IMR-90 (cell line): ENCODE results near the gene EGFL7. TPM values are rescaled to one million over a fixed set of nuclear protein-coding genes. Genes with fewer than 3 reads are reported as not detected.

Source experiments
- ATAC-seq: fragments of 200-7000 bp; cut with Tn5 transposase; 2 replicates; pipeline ENCODE4 v1.9.1; 2020; ENCODE audit warnings: low read depth, mild to moderate bottlenecking, moderate library complexity
- BruUV-seq: library from RNA; stranded (reverse); fragments of 400-500 nt; replicated peaks from 2 replicates; lab custom pipeline; 2021; lab: Mats Ljungman, UMichigan
- CTCF ChIA-PET: fragments of 300-600 bp; formaldehyde crosslinking; extraction: SDS; loops from one replicate; lab custom pipeline; 2021; ENCODE audit warnings: antibody characterized with exemption; lab: Yijun Ruan, JAX
- POLR2A ChIA-PET: fragments of 300-600 bp; sonication (Branson Sonifier 250); formaldehyde crosslinking; loops from one replicate; lab custom pipeline; 2022; ENCODE audit warnings: antibody characterized with exemption; ENCODE audit not compliant: unreplicated experiment; lab: Charles Lee
- DNase-seq: peaks from one replicate; pipeline ENCODE4 v3.0.0; 2013
- H2AFZ ChIP-seq: replicated peaks from 2 replicates; pipeline ENCODE3; 2013; ENCODE audit warnings: low read length, mild to moderate bottlenecking; ENCODE audit not compliant: poor library complexity
- H2AK5ac ChIP-seq: 2 replicates; pipeline ENCODE4 v1.6.1; 2013; ENCODE audit warnings: low read depth, low read length, inconsistent platforms
- H2AK9ac ChIP-seq: replicated peaks from 2 replicates; pipeline ENCODE3; 2013; ENCODE audit warnings: mild to moderate bottlenecking, low read depth, low read length, moderate library complexity; ENCODE audit not compliant: poor library complexity
- H2BK120ac ChIP-seq: 2 replicates; pipeline ENCODE4 v1.6.1; 2013; ENCODE audit warnings: low read depth, low read length, inconsistent platforms
- H2BK15ac ChIP-seq: 3 replicates; pipeline ENCODE4 v1.6.1; 2013; ENCODE audit warnings: low read depth, low read length, inconsistent platforms
- H2BK20ac ChIP-seq: 2 replicates; pipeline ENCODE4 v1.6.1; 2013; ENCODE audit warnings: low read depth, mild to moderate bottlenecking, inconsistent platforms, low read length, moderate library complexity
- H2BK5ac ChIP-seq: 2 replicates; pipeline ENCODE4 v1.6.1; 2013; ENCODE audit warnings: mild to moderate bottlenecking, low read depth, low read length, inconsistent platforms; ENCODE audit not compliant: poor library complexity, severe bottlenecking
- H3K14ac ChIP-seq: replicated peaks from 2 replicates; pipeline ENCODE4 v1.6.1; 2013; ENCODE audit warnings: low read depth, low read length, inconsistent platforms
- H3K18ac ChIP-seq: 2 replicates; pipeline ENCODE4 v1.6.1; 2013; ENCODE audit warnings: low read depth, low read length, control low read depth
- H3K23ac ChIP-seq: 2 replicates; pipeline ENCODE4 v1.6.1; 2013; ENCODE audit warnings: low read depth, low read length, inconsistent platforms
- H3K27ac ChIP-seq: 2 replicates; pipeline ENCODE4 v1.5.1; 2013; ENCODE audit warnings: mild to moderate bottlenecking, control low read depth, low read length; ENCODE audit not compliant: insufficient read depth
- H3K27me3 ChIP-seq: 2 replicates; pipeline ENCODE4 v1.6.1; 2013; ENCODE audit warnings: low read length; ENCODE audit not compliant: control insufficient read depth, insufficient read depth
- H3K36me3 ChIP-seq: 2 replicates; pipeline ENCODE4 v1.6.1; 2013; ENCODE audit warnings: low read length, mixed read lengths; ENCODE audit not compliant: control insufficient read depth, insufficient read depth
- H3K4ac ChIP-seq: 2 replicates; pipeline ENCODE4 v1.6.1; 2013; ENCODE audit warnings: low read depth, low read length, inconsistent platforms
- H3K4me1 ChIP-seq: 2 replicates; pipeline ENCODE4 v1.6.1; 2013; ENCODE audit warnings: low read length, mixed read lengths; ENCODE audit not compliant: control insufficient read depth, insufficient read depth
- H3K4me2 ChIP-seq: 2 replicates; pipeline ENCODE4 v1.6.1; 2013; ENCODE audit warnings: low read depth, mild to moderate bottlenecking, control low read depth, low read length, moderate library complexity
- H3K4me3 ChIP-seq: 2 replicates; pipeline ENCODE4 v1.5.1; 2013; ENCODE audit warnings: low read depth, mild to moderate bottlenecking, control low read depth, low read length, moderate library complexity; ENCODE audit not compliant: insufficient read depth
- H3K56ac ChIP-seq: 2 replicates; pipeline ENCODE4 v1.6.1; 2013; ENCODE audit warnings: low read length, inconsistent platforms; ENCODE audit not compliant: insufficient read depth; ENCODE audit errors: extremely low read depth
- H3K79me1 ChIP-seq, 2 experiments: 2 replicates each; pipeline ENCODE4 v1.6.1; 2013; ENCODE audit warnings: low read length in 2 of 2, inconsistent platforms in 1 of 2, low read depth in 1 of 2
- H3K9ac ChIP-seq: 2 replicates; pipeline ENCODE4 v1.6.1; 2013; ENCODE audit warnings: low read depth, low read length, control low read depth
- H3K9me1 ChIP-seq: 2 replicates; pipeline ENCODE4 v1.6.1; 2013; ENCODE audit warnings: low read length, inconsistent platforms; ENCODE audit not compliant: insufficient read depth
- H3K9me3 ChIP-seq: 2 replicates; pipeline ENCODE4 v1.6.1; 2013; ENCODE audit warnings: low read length; ENCODE audit not compliant: control insufficient read depth, insufficient read depth
- H4K20me1 ChIP-seq: 2 replicates; pipeline ENCODE4 v1.6.1; 2013; ENCODE audit warnings: low read length, inconsistent platforms; ENCODE audit not compliant: insufficient read depth
- H4K5ac ChIP-seq: 2 replicates; pipeline ENCODE4 v1.6.1; 2013; ENCODE audit warnings: mild to moderate bottlenecking, low read depth, low read length, control low read depth
- H4K8ac ChIP-seq, 2 experiments: 2 replicates each; pipeline ENCODE4 v1.6.1; 2013; ENCODE audit warnings: low read depth in 2 of 2, low read length in 2 of 2, control low read depth in 1 of 2, inconsistent platforms in 1 of 2
- H4K91ac ChIP-seq: 2 replicates; pipeline ENCODE4 v1.6.1; 2013; ENCODE audit warnings: low read depth, low read length, inconsistent platforms; ENCODE audit not compliant: insufficient read depth
- BHLHE40 ChIP-seq: fragments of 150-350 bp; IDR thresholded peaks from 2 replicates; pipeline ENCODE4 v1.6.1; 2016; ENCODE audit warnings: mild to moderate bottlenecking, low read depth, low read length
- CEBPB ChIP-seq: IDR thresholded peaks from 2 replicates; pipeline ENCODE4 v1.6.1; 2012; ENCODE audit warnings: low read depth, low read length, improper control_type of control experiment
- CHD1 ChIP-seq: IDR thresholded peaks from 2 replicates; pipeline ENCODE4 v1.6.1; 2012; ENCODE audit warnings: low read depth, low read length, improper control_type of control experiment
- CTCF ChIP-seq: conservative IDR thresholded peaks from 2 replicates; pipeline ENCODE4 v1.5.1; 2012; ENCODE audit warnings: mild to moderate bottlenecking, low read depth, low read length, improper control_type of control experiment
- ELK1 ChIP-seq: fragments of 150-350 bp; IDR thresholded peaks from 2 replicates; pipeline ENCODE4 v1.6.1; 2016; ENCODE audit warnings: low read depth, mild to moderate bottlenecking, low read length, moderate library complexity, borderline replicate concordance
- FOS ChIP-seq: fragments of 150-350 bp; IDR thresholded peaks from 2 replicates; pipeline ENCODE4 v1.6.1; 2016; ENCODE audit warnings: low read depth, low read length
- MAFK ChIP-seq: IDR thresholded peaks from 2 replicates; pipeline ENCODE4 v1.6.1; 2012; ENCODE audit warnings: low read depth, low read length, improper control_type of control experiment
- MAZ ChIP-seq: IDR thresholded peaks from 2 replicates; pipeline ENCODE4 v1.6.1; 2012; ENCODE audit warnings: low read depth, mild to moderate bottlenecking, low read length, improper control_type of control experiment, moderate library complexity, borderline replicate concordance
- MXI1 ChIP-seq: IDR thresholded peaks from 2 replicates; pipeline ENCODE4 v1.6.1; 2012; ENCODE audit warnings: low read depth, mild to moderate bottlenecking, low read length, moderate library complexity, borderline replicate concordance
- NFE2L2 ChIP-seq: fragments of 150-350 bp; IDR thresholded peaks from 2 replicates; pipeline ENCODE4 v1.6.1; 2016; ENCODE audit warnings: low read depth, mild to moderate bottlenecking, low read length
- POLR2A ChIP-seq: IDR thresholded peaks from 2 replicates; pipeline ENCODE4 v1.6.1; 2012; ENCODE audit warnings: mild to moderate bottlenecking, low read depth, low read length
- RAD21 ChIP-seq: IDR thresholded peaks from 2 replicates; pipeline ENCODE4 v1.6.1; 2012; ENCODE audit warnings: low read length, improper control_type of control experiment
- RCOR1 ChIP-seq: IDR thresholded peaks from 2 replicates; pipeline ENCODE4 v1.6.1; 2012; ENCODE audit warnings: mild to moderate bottlenecking, low read length, improper control_type of control experiment; ENCODE audit not compliant: insufficient replicate concordance
- RFX5 ChIP-seq: IDR thresholded peaks from 2 replicates; pipeline ENCODE4 v1.8.0; 2012; ENCODE audit warnings: low read depth, mild to moderate bottlenecking, low read length, moderate library complexity
- SMC3 ChIP-seq: fragments of 150-350 bp; IDR thresholded peaks from 2 replicates; pipeline ENCODE4 v1.6.1; 2016; ENCODE audit warnings: low read depth, mild to moderate bottlenecking, antibody characterized with exemption, low read length, moderate library complexity
- USF2 ChIP-seq: fragments of 150-350 bp; IDR thresholded peaks from 2 replicates; pipeline ENCODE4 v1.6.1; 2017; ENCODE audit warnings: mild to moderate bottlenecking, antibody characterized with exemption, low read length, low read depth
- WGBS, 2 experiments: methylation state at CpG; one replicate each; pipeline versions ENCODE4 v1.1.5 to v1.1.7; 2013; ENCODE audit warnings: missing lambda C conversion rate in 2 of 2; ENCODE audit not compliant: insufficient read length in 1 of 2; ENCODE audit errors: extremely low coverage in 2 of 2; 5-methylcytosine and 5-hydroxymethylcytosine counted together
- dilution Hi-C: fragments of 300-500 bp; cut with HindIII; formaldehyde crosslinking; loops from one replicate; pipeline ENCODE4 v1.14.3; 2018; ENCODE audit warnings: low sequenced_read_pairs; ENCODE audit not compliant: unreplicated experiment
- in situ Hi-C: fragments of 300-500 bp; cut with MboI; formaldehyde crosslinking; loops from 3 replicates; pipeline ENCODE4 v1.14.3; 2019; ENCODE audit warnings: low sequenced_read_pairs, inconsistent platforms, mixed read lengths
- intact Hi-C: fragments of 100-400 bp; cut with micrococcal nuclease; formaldehyde crosslinking; loops from 2 replicates; pipeline ENCODE4 v1.10.0; 2022
- polyA plus RNA-seq, 3 experiments: library from polyadenylated mRNA; depleted of rRNA; stranded (reverse); fragments of >200 nt; gene quantifications; 2 replicates each; pipeline ENCODE4 v1.2.3, GENCODE V29; 2012; ENCODE audit warnings: low replicate concordance in 1 of 3
- total RNA-seq: library from RNA; depleted of rRNA; stranded (reverse); fragments of >200 nt; gene quantifications from 2 replicates; pipeline ENCODE4 v1.2.3, GENCODE V29; 2012

EGFL7 gene
- total and polyA plus RNA-seq, 2 of the 4 experiments (the other 2 are of a cell fraction), result 2.2 to 10.4 TPM

GRCh38 chr9:136674786-136675349, 12.2 kb downstream of the EGFL7 start:
- Histone ChIP-seq H3K9ac (no peak overlapping the region), H3K27ac (no peak overlapping the region), H2AFZ (no peak overlapping the region), H2BK120ac (no peak overlapping the region), H3K23ac (no peak overlapping the region), H3K4me1 (no peaks in the 10 kb centered on the region), H3K18ac (no peak overlapping the region), H2BK5ac (no peak overlapping the region), H2AK9ac (no peak overlapping the region), H4K8ac (no peak overlapping the region), H3K4ac (no peak overlapping the region), H2BK15ac (no peak overlapping the region), H2AK5ac (no peak overlapping the region), H3K36me3 (peaks cover 18% of the 10 kb centered on the region; the same call in 1 of the 2 replicates), H3K9me1 (no peaks in the 10 kb centered on the region), H4K20me1 (no peaks in the 10 kb centered on the region; the same call in none of the 2 replicates), H4K5ac (no peak overlapping the region), H3K4me2 (no peak overlapping the region), H3K14ac (no peak overlapping the region), H3K27me3 (no peaks in the 10 kb centered on the region), H2BK20ac (no peak overlapping the region), H3K4me3 (no peak overlapping the region), H3K9me3 (no peaks in the 10 kb centered on the region), H3K79me1 (0 out of 4 replicates have a peak, but pooled peaks cover 0 to 7% of the 10 kb centered on the region in 2 experiments), H3K56ac (no peak overlapping the region), H4K91ac (no peak overlapping the region)
- ChIA-PET CTCF (no interaction called here), POLR2A (no interaction called here)
- intact Hi-C loops (no loop called here), dilution Hi-C loops (no loop called here), in situ Hi-C loops (no loop called here)
- DNase-seq (no peak), ATAC-seq (no peak)
- 63% methylated on average over 6 of the region's 11 CpGs; no CpG with 5 or more reads in 1 of the 2 experiments for WGBS, 2 experiments
- TF ChIP-seq SMC3, result no peak
- TF ChIP-seq MXI1, result no peak
- no peak for TF ChIP-seq CHD1
- no peak for TF ChIP-seq CTCF
- TF ChIP-seq RFX5, result no peak
- no peak for TF ChIP-seq RAD21
- no peak for TF ChIP-seq MAZ
- no peak for TF ChIP-seq RCOR1
- TF ChIP-seq POLR2A, result no peak
- no peak for TF ChIP-seq MAFK
- no peak for TF ChIP-seq USF2
- no peak for TF ChIP-seq BHLHE40
- no peak for TF ChIP-seq ELK1
- no peak for TF ChIP-seq NFE2L2
- TF ChIP-seq FOS, result no peak
- no peak for TF ChIP-seq CEBPB
- BruUV-seq, result no TSS peak
